ENCODE data around the gene EVI2A. TPM values are rescaled to one million over a fixed set of nuclear protein-coding genes. Genes with fewer than 3 reads are reported as not detected.

Gene EVI2A
- total and polyA plus RNA-seq, 2 donors (not counting 1 experiment from before 2014, with no cell fraction given): 0.77 to 22.8 TPM

- H3K27me3 ChIP-seq (ENCODE audit: control insufficient read depth, insufficient read depth, low read length): no peaks in the 10 kb centered on the region
- no peaks in the 10 kb centered on the region for H4K20me1 ChIP-seq (ENCODE audit: control insufficient read depth, extremely low read depth, insufficient read depth, low read length)
- H3K27ac ChIP-seq (ENCODE audit: insufficient read depth, low read length): peak overlapping the region; percentile 27
- H3K4me3 ChIP-seq (replicated peaks in 1 of 4; ENCODE audit: control extremely low read depth in 1 of 4, insufficient read depth in 1 of 4, low read depth in 3 of 4, low read length in 4 of 4): no peak overlapping the region
- H3K79me2 ChIP-seq (ENCODE audit: control insufficient read depth, insufficient read depth, low read length): no peaks in the 10 kb centered on the region
- H3K36me3 ChIP-seq (ENCODE audit: control insufficient read depth, insufficient read depth, low read length): peaks cover 2% of the 10 kb centered on the region
- no peak overlapping the region for H2AFZ ChIP-seq (ENCODE audit: low read length)
- H3K4me1 ChIP-seq (ENCODE audit: control insufficient read depth, extremely low read depth, insufficient read depth, low read length): peaks cover 12% of the 10 kb centered on the region
- H3K9me3 ChIP-seq (ENCODE audit: control insufficient read depth, insufficient read depth, low read depth, low read length): no peaks in the 10 kb centered on the region
- H3K9ac ChIP-seq (ENCODE audit: insufficient read depth, low read length): no peak overlapping the region
- DNase-seq (ENCODE audit: low read depth in 2 of 2): no peak
- peak overlapping the region; percentile 6 for H3K4me2 ChIP-seq (ENCODE audit: extremely low read depth, insufficient read depth, low read length)
- no peak for TF ChIP-seq EZH2 (IDR thresholded peaks at IDR 0.05; ENCODE audit: low read length, missing control alignments)
- TF ChIP-seq CTCF (conservative IDR thresholded peaks at IDR 0.05 in 1 of 2, IDR thresholded peaks at IDR 0.05 in 1 of 2; ENCODE audit: low read depth in 1 of 2, low read length in 2 of 2): no peak
Observed at GRCh38 chr17:31269036-31269577, 52.3 kb downstream of the EVI2A start.

Other genes with a start within 250 kb of the EVI2A start
- gene NF1, start 226.6 kb downstream of the EVI2A start, total RNA-seq: 52.1 and 78.8 TPM in 2 replicates
- 51.7 and 52.8 TPM in 2 replicates for gene NF1, start 226.6 kb downstream of the EVI2A start, polyA plus RNA-seq
- gene OMG, start 24.4 kb downstream of the EVI2A start, total RNA-seq: 26.8 and 57.0 TPM in 2 replicates
- 17.3 and 19.7 TPM in 2 replicates for gene OMG, start 24.4 kb downstream of the EVI2A start, polyA plus RNA-seq
- 0.26 and 0.33 TPM in 2 replicates for gene EVI2B, start 7.6 kb downstream of the EVI2A start, total RNA-seq
- 0.68 and 3.4 TPM in 2 replicates for gene EVI2B, start 7.6 kb downstream of the EVI2A start, polyA plus RNA-seq
- gene RAB11FIP4, start 70.1 kb upstream of the EVI2A start, total RNA-seq: 0.66 and 1.8 TPM in 2 replicates
- gene RAB11FIP4, start 70.1 kb upstream of the EVI2A start, polyA plus RNA-seq: 0.14 and 0.16 TPM in 2 replicates

Data from fibroblast of lung (primary cell).